ENCODE data around the gene RBM23. TPM values are rescaled to one million over a fixed set of nuclear protein-coding genes. Genes with fewer than 3 reads are reported as not detected.

RBM23 gene
- total and polyA plus RNA-seq, 2 donors (not counting 3 experiments of a cell fraction or from before 2014, with no cell fraction given), result 67.7 to 68.9 TPM

DNA sequence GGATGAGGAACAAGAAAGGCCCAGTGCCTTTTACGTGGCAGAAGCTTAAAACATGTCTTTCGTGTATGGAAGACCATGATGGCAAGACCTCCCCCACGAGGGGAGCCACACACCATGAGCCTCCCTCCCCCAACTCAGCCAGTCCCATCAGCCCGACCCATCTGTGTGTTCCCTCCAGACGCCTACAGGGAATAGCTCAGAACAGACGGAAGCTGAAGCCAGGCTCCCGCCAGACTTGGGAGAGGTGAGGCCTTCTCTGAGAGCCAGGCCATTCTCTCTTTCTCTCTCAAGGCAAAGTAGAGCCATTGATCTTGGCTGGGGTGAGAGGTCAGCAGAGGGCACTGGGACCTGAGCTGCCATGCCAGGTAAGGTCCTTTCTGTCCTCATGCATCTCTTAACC is 26.5 kb downstream of the RBM23 start:
- no peak overlapping the region for H2AFZ ChIP-seq (ENCODE audit: low read depth, low read length)
- intact Hi-C loops (cut with micrococcal nuclease), result no loop called here
- ChIA-PET POLR2A (no interaction called here), CTCF (interaction anchor here (11.4 kb wide), 1 partner anchor 9 kb away, joined by 80 read pairs; no protein-coding TSS in a partner anchor)
- no peak overlapping the region for H3K9ac ChIP-seq (replicated peaks; ENCODE audit: extremely low read depth, insufficient read depth, low read length)
- no peaks in the 10 kb centered on the region for H4K20me1 ChIP-seq (replicated peaks; ENCODE audit: control insufficient read depth, extremely low read depth, insufficient read depth, low read length)
- no peaks in the 10 kb centered on the region for H3K79me2 ChIP-seq (ENCODE audit: control insufficient read depth, insufficient read depth, low read length)
- no peaks in the 10 kb centered on the region for H3K9me3 ChIP-seq (replicated peaks; ENCODE audit: control insufficient read depth, insufficient read depth, low read length)
- H3K4me1 ChIP-seq (ENCODE audit: control insufficient read depth, extremely low read depth, insufficient read depth, low read length), result no peaks in the 10 kb centered on the region
- H3K27me3 ChIP-seq (ENCODE audit: control insufficient read depth in 2 of 2, insufficient read depth in 2 of 2, low read length in 2 of 2), result no peaks in the 10 kb centered on the region
- no peaks in the 10 kb centered on the region for H3K9me1 ChIP-seq (replicated peaks; ENCODE audit: control insufficient read depth, extremely low read depth, insufficient read depth, low read length)
- H3K27ac ChIP-seq (ENCODE audit: insufficient read depth, low read depth, low read length), result no peak overlapping the region
- DNase-seq (ENCODE audit: low read depth, low spot score) (no peak), FAIRE-seq (no peak)
- BruUV-seq (replicated peaks), result no TSS peak
- no peak for TF ChIP-seq GATA2 (IDR thresholded peaks at IDR 0.05; ENCODE audit: insufficient read depth, insufficient read length, low read depth, low read length)
- TF ChIP-seq MYC (IDR thresholded peaks at IDR 0.05; ENCODE audit: low read depth, low read length), result no peak
- TF ChIP-seq EZH2 (IDR thresholded peaks at IDR 0.05; ENCODE audit: borderline replicate concordance, low read depth, low read length, severe bottlenecking), result no peak
- TF ChIP-seq POLR2A (IDR thresholded peaks at IDR 0.05; ENCODE audit: low read depth, low read length), result no peak
- no peak for TF ChIP-seq FOS (IDR thresholded peaks at IDR 0.05; ENCODE audit: borderline replicate concordance, insufficient read depth, low read length)
- no peak for TF ChIP-seq JUN (IDR thresholded peaks at IDR 0.05; ENCODE audit: borderline replicate concordance, insufficient read depth, insufficient read length, low read depth)
- TF ChIP-seq POLR2AphosphoS5 (IDR thresholded peaks at IDR 0.05; ENCODE audit: insufficient read depth, low read depth, low read length), result no peak
- TF ChIP-seq, protein P1, sequence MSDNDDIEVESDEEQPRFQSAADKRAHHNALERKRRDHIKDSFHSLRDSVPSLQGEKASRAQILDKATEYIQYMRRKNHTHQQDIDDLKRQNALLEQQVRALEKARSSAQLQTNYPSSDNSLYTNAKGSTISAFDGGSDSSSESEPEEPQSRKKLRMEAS (IDR thresholded peaks at IDR 0.05; ENCODE audit: insufficient read depth, insufficient read length), result no peak
- TF ChIP-seq, protein P2, sequence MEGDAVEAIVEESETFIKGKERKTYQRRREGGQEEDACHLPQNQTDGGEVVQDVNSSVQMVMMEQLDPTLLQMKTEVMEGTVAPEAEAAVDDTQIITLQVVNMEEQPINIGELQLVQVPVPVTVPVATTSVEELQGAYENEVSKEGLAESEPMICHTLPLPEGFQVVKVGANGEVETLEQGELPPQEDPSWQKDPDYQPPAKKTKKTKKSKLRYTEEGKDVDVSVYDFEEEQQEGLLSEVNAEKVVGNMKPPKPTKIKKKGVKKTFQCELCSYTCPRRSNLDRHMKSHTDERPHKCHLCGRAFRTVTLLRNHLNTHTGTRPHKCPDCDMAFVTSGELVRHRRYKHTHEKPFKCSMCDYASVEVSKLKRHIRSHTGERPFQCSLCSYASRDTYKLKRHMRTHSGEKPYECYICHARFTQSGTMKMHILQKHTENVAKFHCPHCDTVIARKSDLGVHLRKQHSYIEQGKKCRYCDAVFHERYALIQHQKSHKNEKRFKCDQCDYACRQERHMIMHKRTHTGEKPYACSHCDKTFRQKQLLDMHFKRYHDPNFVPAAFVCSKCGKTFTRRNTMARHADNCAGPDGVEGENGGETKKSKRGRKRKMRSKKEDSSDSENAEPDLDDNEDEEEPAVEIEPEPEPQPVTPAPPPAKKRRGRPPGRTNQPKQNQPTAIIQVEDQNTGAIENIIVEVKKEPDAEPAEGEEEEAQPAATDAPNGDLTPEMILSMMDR (IDR thresholded peaks at IDR 0.05; ENCODE audit: extremely low read depth in 1 of 2, insufficient read depth in 1 of 2, low read depth in 1 of 2, low read length in 2 of 2), result no peak
- no peak overlapping the region for H3K4me2 ChIP-seq (ENCODE audit: insufficient read depth, low read length)
- H3K4me3 ChIP-seq (replicated peaks in 1 of 3; ENCODE audit: insufficient read depth in 1 of 3, low read depth in 1 of 3, low read length in 3 of 3), result no peak overlapping the region
- dilution Hi-C loops (cut with MboI; ENCODE audit: extremely low pct_ligation_motif_present, low sequenced_read_pairs), result no loop called here
- H3K36me3 ChIP-seq (ENCODE audit: control insufficient read depth in 2 of 2, extremely low read depth in 1 of 2, insufficient read depth in 2 of 2, low read length in 2 of 2), result no peaks in the 10 kb centered on the region

All from endothelial cell of umbilical vein (primary cell).